GM21576 (cell line): Measurements from ENCODE around the gene IKZF2.

Source experiments
- ATAC-seq: cut with Tn5 transposase; IDR thresholded peaks from one replicate; pipeline ENCODE4 v1.9.1; 2021; ENCODE audit warnings: mild to moderate bottlenecking, moderate library complexity; ENCODE audit not compliant: unreplicated experiment

The IKZF2 gene

DNA sequence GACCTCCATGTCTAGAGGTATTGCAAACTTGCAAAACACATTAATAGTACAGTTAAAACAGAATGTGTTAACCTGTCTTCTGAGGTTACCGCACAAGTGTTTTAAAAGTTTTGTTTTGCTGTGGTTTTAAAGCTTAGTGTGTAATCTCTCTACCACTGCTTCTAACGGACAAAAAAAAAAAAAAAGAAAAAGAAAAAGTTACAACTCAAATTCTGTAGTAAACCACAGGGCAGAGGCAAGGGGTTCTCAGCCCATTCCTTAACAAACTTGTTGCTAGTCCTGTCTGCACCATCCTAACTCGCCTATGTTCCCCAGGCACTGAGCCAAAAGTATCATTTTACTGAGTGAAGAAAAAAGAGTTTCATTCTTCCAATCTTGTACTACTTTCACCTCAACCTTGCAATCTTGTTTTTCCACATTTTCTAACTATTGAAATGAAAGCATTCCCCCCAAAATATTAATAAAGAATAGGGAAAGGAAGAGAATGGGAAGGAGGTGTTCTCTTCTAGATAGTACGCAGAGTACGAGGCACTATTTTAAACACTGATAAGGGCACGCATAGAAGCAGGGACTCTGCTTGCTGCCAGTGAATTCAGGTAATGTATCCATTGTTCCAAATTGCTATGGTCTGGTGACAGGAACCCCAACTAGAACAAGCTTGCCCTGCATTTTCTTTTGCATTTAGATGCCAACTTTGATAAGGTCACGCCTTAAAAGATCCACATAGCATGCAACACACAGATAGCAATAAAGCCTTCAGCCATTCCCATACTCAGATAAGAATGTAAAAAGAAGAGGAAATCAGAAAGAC, 47.1 kb downstream of the IKZF2 start:
- ATAC-seq: no peak

DNA sequence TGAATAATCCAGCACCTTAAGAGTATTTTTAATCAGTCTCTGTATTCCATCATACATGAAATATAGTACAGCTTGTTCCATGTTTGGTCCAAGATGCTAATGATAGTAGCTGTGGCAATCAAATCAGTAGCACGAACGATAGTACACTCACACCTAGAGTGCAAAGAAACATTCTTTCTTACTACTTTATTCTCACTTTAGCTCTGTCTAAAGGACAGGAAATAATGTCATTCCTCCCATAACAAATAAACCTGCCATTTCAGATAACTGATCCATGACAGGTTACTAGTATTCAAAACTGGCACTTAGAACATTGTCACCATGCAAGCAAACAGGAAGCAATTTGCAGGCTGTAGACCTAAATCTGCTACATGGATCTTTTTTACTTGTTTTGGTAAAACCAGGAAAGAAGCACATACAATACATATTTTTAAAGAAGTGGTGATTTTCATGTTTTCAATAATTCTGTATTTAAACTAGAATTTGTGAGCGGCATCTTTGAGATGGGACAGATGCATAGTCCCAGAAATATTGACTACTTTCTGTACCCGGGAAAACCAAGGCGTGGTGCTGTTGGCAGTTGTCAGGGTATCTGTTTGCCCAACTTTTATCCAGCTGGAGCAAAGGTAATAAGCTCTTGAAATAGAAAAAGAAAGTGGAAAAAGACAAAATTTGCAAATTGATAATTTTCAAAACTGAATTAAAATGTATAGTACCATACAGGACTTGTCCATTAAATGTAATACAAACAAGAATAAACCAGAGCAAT, 49.5 kb downstream of the IKZF2 start:
- ATAC-seq: no peak

DNA sequence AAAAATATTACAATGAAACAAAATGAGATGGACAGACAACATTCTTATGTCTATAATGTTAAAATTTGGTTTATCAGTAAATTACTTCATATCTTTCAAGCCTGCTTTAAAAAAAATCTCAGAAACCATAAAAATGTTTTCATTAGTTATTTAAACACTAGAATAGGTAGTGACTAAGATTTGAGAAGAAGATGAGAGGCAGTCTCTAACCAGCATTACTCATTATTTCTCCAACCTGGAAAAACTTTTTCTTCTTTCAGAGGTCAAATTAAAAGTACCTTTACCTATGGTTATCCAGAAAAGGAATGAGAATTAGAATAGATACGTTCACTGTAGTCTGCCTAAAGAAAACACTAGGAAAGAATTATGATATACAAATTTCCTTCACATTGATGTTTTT, 50.3 kb downstream of the IKZF2 start:
- ATAC-seq: no peak

DNA sequence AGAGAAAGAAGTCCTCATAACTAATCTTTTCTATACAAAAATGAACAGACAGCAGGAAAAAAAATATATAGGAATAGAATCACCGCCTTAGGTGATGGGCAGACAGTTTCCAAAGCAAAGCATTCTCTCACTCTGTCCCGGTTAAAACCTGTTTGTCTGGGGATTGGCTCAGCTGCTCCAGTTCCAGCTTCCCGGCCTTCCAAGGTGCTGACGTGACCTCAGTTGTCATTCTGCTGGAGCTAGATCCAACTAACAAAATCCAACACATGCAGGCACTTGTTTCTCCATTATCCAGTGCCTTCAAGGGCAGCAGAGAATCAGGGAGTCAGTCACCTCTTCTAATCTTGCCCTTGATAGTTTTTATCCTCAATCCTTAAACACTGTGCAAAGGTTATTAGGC, 52.8 kb downstream of the IKZF2 start:
- ATAC-seq: no peak

DNA sequence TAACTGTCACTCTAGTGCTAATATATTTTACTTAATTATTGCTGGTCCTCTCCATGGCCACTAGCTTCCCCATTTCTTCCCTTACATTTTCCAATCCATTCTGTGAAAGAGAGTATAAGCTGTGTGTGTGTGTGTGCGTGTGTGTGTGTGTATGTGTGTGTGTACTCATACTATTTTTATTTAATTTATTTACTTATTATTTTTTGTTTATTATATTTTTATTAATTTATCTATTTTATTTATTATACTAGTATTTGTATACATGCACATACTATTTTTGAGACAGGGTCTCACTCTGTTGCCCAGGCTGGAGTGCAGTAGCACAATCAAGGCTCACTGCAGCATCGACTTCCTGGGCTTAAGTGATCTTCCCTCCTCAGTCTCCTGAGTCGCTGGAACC, 59.6 kb downstream of the IKZF2 start:
- no peak for ATAC-seq

DNA sequence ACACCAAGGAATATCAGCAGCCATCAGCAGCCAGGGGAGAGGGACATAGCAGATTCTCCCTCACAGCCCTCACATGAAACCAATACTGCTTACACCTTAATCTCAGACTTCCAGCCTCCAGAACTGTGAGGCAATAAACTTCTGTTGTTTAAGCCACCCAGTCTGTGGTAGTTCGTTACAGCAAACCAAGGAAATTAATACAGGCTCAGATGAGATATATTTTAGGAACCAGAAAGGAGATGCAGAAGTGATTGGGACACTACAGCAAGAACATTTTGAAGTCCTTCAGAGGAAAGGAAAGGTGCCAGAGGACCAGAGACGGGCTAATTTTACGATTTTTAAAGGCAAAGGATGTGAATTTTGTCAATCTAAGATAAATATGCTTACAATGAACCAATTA, 60.6 kb downstream of the IKZF2 start:
- no peak for ATAC-seq

DNA sequence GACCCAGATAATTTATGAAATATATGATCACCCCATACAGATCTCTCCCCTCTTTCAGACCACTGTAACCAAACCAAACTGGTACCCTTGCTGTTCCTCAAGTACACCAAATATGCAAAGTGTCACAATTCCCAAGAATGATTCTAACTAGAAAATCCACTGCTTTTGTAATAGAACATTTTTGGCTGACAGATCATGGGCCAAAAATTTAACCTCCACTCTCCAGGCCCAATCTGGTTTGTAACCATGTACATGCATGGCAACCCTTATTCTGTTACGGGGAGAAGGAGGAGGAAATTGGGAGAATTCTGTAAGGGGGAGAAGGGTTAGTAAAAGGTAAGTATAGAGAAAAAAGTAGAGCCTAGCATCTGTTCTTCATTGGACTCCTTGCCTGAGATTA, 62.0 kb downstream of the IKZF2 start:
- no peak for ATAC-seq

DNA sequence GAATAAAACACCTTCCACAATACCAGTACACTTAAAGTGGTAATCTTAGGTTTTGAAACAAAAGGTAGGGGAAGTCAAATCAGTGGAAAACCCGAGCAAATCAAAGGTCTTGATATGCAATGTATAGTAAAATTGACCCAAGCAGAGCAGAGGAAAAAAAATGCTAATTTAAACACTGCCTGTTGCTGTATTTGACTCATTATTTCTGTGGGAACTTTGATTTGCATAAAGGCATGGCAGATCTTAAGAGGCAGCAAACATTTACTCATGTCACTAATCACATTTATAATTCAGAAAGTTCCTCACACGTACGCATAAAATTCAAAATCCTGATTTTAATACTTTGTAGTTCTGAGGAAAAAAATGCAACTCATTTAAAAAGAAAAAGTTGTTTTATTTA, 64.4 kb downstream of the IKZF2 start:
- no peak for ATAC-seq

DNA sequence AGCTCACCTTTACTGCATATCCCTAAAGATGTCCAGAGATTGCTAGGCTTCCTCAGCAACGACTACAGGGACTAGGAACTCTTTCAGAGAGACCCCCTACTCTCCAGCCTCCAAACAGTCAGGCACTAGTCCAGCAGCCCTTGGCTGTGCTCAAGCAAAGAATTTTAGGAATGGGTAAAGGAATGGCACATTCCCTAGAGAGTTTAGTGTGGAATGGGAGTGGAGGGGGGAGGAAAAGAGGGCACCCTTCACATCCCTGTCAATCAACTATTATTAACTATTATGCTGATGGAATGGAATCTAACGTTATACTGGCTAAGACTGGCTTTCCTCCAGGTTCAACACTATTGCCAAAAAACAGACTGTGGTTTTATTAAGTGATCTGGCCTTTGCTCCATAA, 64.8 kb downstream of the IKZF2 start:
- no peak for ATAC-seq

DNA sequence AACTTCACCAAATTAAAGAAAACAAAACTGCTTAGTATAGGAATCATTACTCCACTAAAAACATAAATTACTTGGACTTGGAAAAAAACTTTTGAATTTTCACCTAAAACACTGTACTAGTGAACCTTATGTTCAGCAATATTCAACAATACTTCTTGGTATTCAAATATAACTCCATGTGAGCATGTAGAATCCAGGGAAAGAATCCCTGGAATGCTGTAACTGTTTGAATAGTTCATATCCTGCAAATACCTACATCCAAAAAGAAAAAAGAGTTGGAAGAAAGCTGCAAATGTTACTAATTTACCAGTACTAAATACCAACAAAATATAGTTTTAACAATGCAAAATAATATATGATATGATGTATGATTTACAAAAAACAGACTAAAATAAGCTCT, 65.4 kb downstream of the IKZF2 start:
- no peak for ATAC-seq

DNA sequence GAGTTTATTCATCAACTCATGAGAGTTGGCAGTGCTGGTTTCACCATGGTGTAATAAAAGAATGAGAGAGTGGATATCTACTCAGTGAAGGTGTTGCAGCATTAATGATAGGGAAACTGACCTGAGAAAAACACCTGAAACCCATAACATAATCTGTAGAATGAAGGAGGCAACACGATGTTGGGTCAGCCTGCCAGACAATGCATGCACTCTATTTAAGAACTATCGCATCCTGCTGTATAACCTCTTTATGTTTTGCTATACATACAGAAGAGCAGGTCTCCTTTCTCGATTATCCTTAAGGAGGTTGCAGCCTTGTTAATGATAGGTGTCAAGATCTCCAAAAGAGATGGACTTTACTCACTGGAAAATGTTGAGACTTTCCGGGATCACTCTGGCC, 65.9 kb downstream of the IKZF2 start:
- no peak for ATAC-seq

DNA sequence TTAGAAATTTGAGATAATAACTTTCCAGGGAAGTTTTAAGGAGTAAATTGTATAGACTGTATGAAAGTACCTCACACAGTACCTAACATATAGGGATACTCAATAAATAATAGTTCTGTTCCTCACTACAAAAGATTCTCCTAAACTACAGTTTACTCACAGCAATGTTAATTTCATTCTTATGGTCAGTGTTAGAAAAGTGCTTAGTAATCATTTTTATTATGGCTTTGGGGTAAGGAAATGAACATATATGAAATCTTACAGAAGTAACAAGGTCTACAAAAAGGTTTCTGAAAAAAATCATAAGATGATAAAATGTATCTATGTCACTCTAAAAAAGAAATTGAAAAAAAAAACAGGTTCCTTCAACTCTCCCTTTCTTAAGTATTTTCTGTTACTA, 67.2 kb downstream of the IKZF2 start:
- no peak for ATAC-seq

DNA sequence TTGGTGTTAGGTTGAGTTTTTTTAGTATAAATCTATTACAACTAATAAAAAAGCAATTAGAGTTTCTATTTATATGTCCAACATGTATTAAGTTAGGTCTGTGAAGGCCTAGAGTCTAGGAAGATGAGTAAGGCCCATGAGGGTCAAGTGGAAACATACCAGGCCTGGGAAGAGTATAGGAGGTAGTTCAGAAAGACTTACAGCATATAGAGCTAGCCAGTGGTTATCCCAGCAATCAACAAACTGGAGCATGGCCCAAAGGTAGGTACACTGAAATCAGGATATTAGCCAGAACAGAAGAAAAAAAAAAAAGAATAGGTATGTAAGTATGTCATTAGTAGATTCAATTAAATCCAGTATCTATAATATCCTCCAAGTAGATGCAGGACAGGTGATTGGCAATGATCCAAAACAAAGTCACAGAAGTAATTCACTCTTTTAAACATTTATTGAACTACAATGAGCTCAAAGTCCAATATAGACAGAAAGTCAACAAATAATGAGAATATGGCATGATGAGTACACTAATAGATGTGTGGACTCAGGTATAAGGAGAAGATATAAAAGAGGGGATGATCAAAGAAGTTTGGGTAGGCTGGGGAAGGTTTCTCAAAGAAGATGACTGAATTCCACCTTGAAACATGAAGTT, 70.3 kb downstream of the IKZF2 start:
- no peak for ATAC-seq

DNA sequence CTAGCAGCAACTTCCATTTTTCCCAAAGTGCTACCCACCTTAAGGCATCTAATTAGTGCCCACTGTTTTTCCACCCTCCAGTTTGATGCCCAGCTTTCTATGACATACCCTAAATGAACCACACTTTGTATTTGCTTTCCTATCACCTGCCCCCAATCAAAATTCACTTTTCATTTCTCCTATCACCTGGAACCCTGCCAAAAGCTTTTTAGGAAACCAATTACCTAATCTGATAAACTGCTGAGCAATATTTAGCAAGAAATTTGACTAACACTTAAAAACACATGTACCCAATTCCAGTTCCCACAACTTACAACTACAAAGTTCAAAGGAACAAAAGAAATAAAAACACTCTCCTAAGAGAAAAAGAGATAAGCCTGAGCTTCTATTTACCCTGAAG, 71.7 kb downstream of the IKZF2 start:
- ATAC-seq: no peak

DNA sequence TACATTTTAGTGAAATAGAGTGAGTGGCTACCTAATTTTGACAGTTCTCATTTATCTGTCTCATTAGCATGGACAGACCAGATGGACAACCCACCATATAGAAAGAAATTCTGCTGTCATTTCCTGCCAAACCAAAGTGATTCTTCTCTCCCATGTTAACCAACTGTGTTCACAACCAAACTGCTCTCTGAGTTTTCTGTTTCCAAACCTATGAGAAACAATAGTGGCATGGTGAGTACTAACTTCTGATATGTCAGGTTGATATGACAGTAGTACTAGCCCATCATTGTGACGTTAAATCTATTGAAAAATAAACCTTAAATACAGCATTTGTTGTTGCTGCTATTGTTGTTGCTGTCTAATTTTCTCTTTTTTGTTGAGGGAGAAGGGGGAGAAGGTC, 72.7 kb downstream of the IKZF2 start:
- ATAC-seq: no peak

DNA sequence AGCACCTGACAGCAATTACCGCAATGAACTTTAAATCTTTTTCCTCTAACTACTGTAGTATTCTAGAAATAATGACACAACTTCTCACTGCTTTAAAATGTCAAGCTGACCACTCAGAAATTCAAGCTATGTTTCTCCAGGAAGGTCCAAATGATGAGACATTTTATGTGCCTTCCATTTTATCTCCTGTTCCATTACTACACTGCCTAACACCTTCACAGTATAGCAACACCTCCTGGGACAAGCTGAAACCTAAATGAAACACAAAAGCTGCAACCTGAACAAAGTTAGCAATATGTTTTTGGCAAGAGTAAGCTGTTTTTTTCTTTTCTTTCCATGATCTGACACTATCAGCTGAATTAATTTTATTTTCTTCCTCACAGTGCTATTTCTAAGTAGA, 81.9 kb downstream of the IKZF2 start:
- ATAC-seq: no peak

DNA sequence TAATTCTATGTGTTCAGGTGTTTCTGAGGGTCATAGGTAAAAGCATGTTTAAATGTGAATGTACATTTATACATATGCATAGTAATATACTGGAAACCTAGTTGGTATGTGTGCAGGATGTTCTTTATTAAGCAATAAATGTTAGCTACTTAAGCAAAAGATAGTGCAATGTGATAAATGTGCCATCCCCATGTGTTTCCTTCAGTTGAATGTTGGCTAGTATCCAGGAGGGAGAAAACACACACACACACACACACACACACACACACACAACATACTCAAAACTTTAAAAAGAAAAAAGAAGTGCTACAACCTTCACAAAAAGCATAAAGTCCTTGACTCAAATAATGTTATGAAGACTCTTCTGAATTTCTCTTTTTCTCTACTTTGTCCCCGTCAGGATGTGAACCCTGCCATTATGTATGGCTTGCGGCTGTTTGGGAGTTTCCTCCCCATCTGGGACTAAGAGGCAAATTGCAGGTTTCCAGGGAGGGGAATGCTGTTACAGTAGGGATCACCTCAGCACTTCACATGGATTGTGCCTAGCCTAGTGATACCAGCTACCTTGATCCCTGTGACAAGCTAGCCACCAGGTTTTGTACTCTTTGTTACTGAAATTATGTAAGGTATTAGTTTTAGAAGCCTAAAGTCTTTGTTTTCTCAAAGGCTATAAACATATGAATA, 82.6 kb downstream of the IKZF2 start:
- ATAC-seq: no peak

DNA sequence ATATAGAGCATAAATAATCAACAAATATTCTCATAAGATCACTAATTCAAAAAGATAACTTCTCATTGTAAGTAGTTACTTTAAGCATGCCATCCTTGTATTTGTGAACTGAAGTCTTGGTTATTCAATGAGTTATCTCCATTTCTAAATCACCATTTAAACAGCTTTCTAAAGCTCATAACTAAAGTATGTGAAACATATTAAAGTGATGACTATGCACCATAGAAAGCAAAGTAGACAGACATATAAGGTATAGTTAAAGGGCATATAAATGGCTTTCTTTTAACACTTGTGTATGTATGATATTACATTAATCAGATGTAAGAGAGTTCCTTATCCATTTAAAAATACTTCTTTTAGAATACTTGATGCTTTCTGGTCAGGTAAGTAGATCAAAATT, 83.5 kb downstream of the IKZF2 start:
- no peak for ATAC-seq

DNA sequence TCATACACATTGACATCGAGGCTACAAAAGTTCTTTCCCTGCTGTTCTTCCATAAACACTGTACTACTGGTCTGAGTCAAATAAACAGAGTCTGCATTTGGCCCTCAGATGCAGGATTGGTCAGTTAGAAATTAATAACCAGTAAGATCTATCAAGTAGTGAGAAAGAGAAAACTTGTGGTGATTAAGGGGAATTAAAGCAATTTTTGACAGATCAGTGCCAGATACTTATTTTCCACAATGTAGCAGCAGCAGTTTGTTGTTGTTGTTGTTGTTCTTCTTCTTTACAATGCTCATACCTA, 85.0 kb downstream of the IKZF2 start:
- ATAC-seq: no peak

DNA sequence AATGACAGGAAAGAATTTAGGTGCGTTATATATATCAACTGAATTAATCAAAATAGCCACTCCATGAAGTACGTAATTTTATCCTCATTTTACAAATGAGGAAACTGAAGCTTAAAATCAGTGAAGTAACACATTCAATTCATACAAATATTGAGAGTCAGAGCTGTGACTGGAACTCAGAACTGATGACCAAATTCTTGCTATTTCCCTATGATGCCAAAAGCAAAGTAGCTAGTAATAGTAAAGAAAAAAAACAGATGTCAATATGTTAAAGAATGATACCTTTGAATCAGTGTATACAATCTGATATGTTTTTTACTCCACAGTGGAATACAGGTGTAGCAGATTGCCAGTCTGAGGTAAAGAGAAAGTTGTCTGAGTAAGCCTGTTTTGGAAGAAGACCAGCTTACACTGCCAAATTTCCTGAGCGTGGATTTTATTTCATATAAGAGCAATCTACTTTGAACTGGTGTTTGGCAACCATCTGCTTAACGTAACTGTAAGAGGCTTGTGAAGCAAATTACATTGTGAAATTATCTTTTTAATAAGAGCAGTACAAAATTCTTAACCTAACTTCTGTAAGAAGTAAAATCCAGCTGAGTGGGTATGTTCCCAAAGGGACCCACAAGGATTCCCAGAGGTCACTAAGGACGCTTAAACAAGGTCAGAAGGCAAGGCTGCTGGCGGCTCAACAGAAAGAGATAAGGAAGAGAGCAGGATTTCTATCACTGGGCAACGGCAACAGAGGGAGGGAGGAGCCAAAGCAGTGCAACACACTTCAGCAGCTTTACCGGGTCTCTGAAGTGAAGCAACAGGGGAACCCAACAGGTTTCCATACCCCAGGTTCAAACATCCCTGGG, 85.6 kb downstream of the IKZF2 start:
- no peak for ATAC-seq

DNA sequence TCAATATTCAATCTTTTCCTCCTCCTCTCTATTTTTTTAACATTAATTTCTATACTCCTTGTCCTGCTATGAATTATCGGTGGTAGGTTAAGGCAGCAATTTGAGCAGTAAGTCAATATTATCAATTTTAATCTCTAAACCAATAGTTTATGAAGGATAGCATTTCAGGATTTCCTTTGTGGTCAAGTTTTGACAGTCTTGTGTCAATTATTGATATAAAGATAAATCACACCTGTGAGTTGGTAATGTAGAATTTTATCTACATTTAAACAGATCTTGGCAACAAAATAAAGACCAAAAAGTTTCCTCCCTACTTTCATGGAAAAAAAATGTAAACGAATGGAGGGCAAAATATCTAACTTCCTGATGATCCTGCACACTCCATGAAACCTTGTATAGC, 87.3 kb downstream of the IKZF2 start:
- ATAC-seq: no peak
